HepG2 (cell line): Measurements from ENCODE around the gene CDH1. TPM values are rescaled to one million over a fixed set of nuclear protein-coding genes. Genes with fewer than 3 reads are reported as not detected.

ENCODE experiments used
- BCL3 ChIP-seq: sonication (generic); formaldehyde crosslinking; IDR thresholded peaks from 2 replicates; pipeline ENCODE4 v1.5.1; 2020; ENCODE audit warnings: mild to moderate bottlenecking, missing genetic modification reagents, moderate library complexity
- CENPT ChIP-seq: sonication (generic); formaldehyde crosslinking; IDR thresholded peaks from 2 replicates; pipeline ENCODE4 v1.8.0; 2022; ENCODE audit warnings: low read depth, mild to moderate bottlenecking, moderate library complexity, missing genetic modification reagents
- CHCHD3 ChIP-seq: sonication (generic); formaldehyde crosslinking; IDR thresholded peaks from 2 replicates; pipeline ENCODE4 v1.8.0; 2022; ENCODE audit warnings: mild to moderate bottlenecking, missing genetic modification reagents, moderate library complexity
- FOSL2 ChIP-seq: sonication (generic); formaldehyde crosslinking; IDR thresholded peaks from 2 replicates; pipeline ENCODE4 v1.4.0; 2020; ENCODE audit warnings: missing genetic modification reagents
- FOXP4 ChIP-seq: sonication (generic); formaldehyde crosslinking; IDR thresholded peaks from 2 replicates; pipeline ENCODE4 v1.4.0; 2020; ENCODE audit warnings: missing genetic modification reagents
- GABPB1 ChIP-seq: IDR thresholded peaks from 2 replicates; pipeline ENCODE4 v1.6.1; 2016; ENCODE audit warnings: mild to moderate bottlenecking, missing genetic modification reagents, moderate library complexity, missing compliant biosample characterization
- GMEB1 ChIP-seq: sonication (generic); formaldehyde crosslinking; IDR thresholded peaks from 2 replicates; pipeline ENCODE4 v1.5.1; 2020; ENCODE audit warnings: missing genetic modification reagents, mild to moderate bottlenecking, borderline replicate concordance
- KLF6 ChIP-seq: IDR thresholded peaks from 2 replicates; pipeline ENCODE4 v1.8.0; 2016; ENCODE audit warnings: missing biosample characterization, missing genetic modification reagents
- LCORL ChIP-seq, 2 experiments: fragments of 450-650 bp in 1 of 2; sonication (generic) in 1 of 2; formaldehyde crosslinking in 1 of 2; IDR thresholded peaks; 2 replicates each; pipeline versions ENCODE4 v1.5.0 to v1.6.1; 2017 to 2020; ENCODE audit warnings: antibody characterized with exemption in 1 of 2, missing genetic modification reagents in 1 of 2
- MED1 ChIP-seq: sonication (generic); formaldehyde crosslinking; IDR thresholded peaks from 2 replicates; pipeline ENCODE4 v1.4.0; 2020; ENCODE audit warnings: missing genetic modification reagents
- MIXL1 ChIP-seq: IDR thresholded peaks from 2 replicates; pipeline ENCODE4 v1.6.1; 2016
- MLX ChIP-seq: IDR thresholded peaks from 2 replicates; pipeline ENCODE4 v1.6.1; 2016
- NFE2 ChIP-seq: sonication (generic); formaldehyde crosslinking; IDR thresholded peaks from 2 replicates; pipeline ENCODE4 v1.4.0; 2020; ENCODE audit warnings: missing genetic modification reagents
- PCBP1 ChIP-seq: fragments of 200-400 bp; formaldehyde crosslinking; IDR thresholded peaks from 2 replicates; pipeline ENCODE4 v1.6.1; 2017; ENCODE audit warnings: mild to moderate bottlenecking, low read depth, low read length, borderline replicate concordance
- SIX4 ChIP-seq: sonication (generic); formaldehyde crosslinking; IDR thresholded peaks from 2 replicates; pipeline ENCODE4 v1.4.0; 2020; ENCODE audit warnings: missing genetic modification reagents
- SMC3 ChIP-seq: IDR thresholded peaks from 2 replicates; pipeline ENCODE4 v1.6.1; 2011; ENCODE audit warnings: low read length, improper control_type of control experiment
- SNAPC2 ChIP-seq: sonication (generic); formaldehyde crosslinking; IDR thresholded peaks from 2 replicates; pipeline ENCODE4 v1.8.1; 2022; ENCODE audit warnings: mild to moderate bottlenecking, missing genetic modification reagents
- STAT6 ChIP-seq: sonication (generic); formaldehyde crosslinking; IDR thresholded peaks from 2 replicates; pipeline ENCODE4 v1.4.0; 2020; ENCODE audit warnings: missing genetic modification reagents, mild to moderate bottlenecking, borderline replicate concordance
- TARDBP ChIP-seq: sonication (generic); formaldehyde crosslinking; IDR thresholded peaks from 2 replicates; pipeline ENCODE4 v1.8.0; 2022; ENCODE audit warnings: mild to moderate bottlenecking, missing genetic modification reagents
- ZNF230 ChIP-seq: sonication (generic); formaldehyde crosslinking; IDR thresholded peaks from 2 replicates; pipeline ENCODE4 v1.4.0; 2020; ENCODE audit warnings: mild to moderate bottlenecking, missing genetic modification reagents
- ZNF331 ChIP-seq: sonication (generic); formaldehyde crosslinking; IDR thresholded peaks from 2 replicates; pipeline ENCODE4 v1.4.0; 2020; ENCODE audit warnings: missing genetic modification reagents
- ZNF343 ChIP-seq: sonication (generic); formaldehyde crosslinking; IDR thresholded peaks from 2 replicates; pipeline ENCODE4 v1.4.0; 2020; ENCODE audit warnings: mild to moderate bottlenecking, missing genetic modification reagents
- polyA plus RNA-seq, 8 experiments: library from polyadenylated mRNA; depleted of rRNA in 3 of 8; stranded (reverse) in 7 of 8; unstranded in 1 of 8; fragments of >200 nt; fragmentation: Illumina TruSeq in 4 of 8; extraction: Trizol in 4 of 8; gene quantifications; 2 replicates each; pipeline versions ENCODE4 v1.2.1 to v1.2.3, GENCODE V29; 2011 to 2016; ENCODE audit warnings: low read depth in 4 of 8, missing spikeins in 1 of 8, mixed read lengths in 1 of 8; ENCODE audit not compliant: insufficient read depth in 1 of 8
- total RNA-seq, 5 experiments: library from RNA; depleted of rRNA; stranded (reverse); fragments of >200 nt; fragmentation: Illumina TruSeq; extraction: Trizol; gene quantifications; 2 replicates each; pipeline ENCODE4 v1.2.3, GENCODE V29; 2016; ENCODE audit warnings: low read depth in 1 of 5

The CDH1 gene
- total and polyA plus RNA-seq, 2 of the 13 experiments (the other 11 are each of a cell fraction or from before 2014, with no cell fraction given) = 0.95 to 9.8 TPM

- TF ChIP-seq STAT6 (CRISPR knock-in tag) = no peak
- peak; percentile 29; the same call in 1 of the 2 replicates for TF ChIP-seq FOXP4 (CRISPR knock-in tag)
- 0 out of 2 replicates have a peak, but pooled peaks have one; percentile 30 for TF ChIP-seq BCL3
- TF ChIP-seq PCBP1 = 0 out of 2 replicates have a peak, but pooled peaks have one; percentile 34
- peak; percentile 63 for TF ChIP-seq GABPB1 (CRISPR knock-in tag)
- TF ChIP-seq SMC3 = peak; percentile 65
- peak; percentile 47; the same call in 1 of the 2 replicates for TF ChIP-seq MLX (CRISPR knock-in tag)
- TF ChIP-seq KLF6 = no peak
- TF ChIP-seq CENPT (CRISPR knock-in tag) = no peak
- TF ChIP-seq NFE2 (CRISPR knock-in tag) = no peak
- TF ChIP-seq ZNF331 (CRISPR knock-in tag) = 0 out of 2 replicates have a peak, but pooled peaks have one; percentile 44
- no peak for TF ChIP-seq ZNF343
- TF ChIP-seq SIX4 = peak; percentile 21; the same call in 1 of the 2 replicates
- no peak for TF ChIP-seq LCORL (IDR thresholded peaks at IDR 0.05)
- TF ChIP-seq LCORL (CRISPR knock-in tag; IDR thresholded peaks at IDR 0.05) = peak; percentile 84
- peak; percentile 41; the same call in 1 of the 2 replicates for TF ChIP-seq TARDBP (CRISPR knock-in tag)
- TF ChIP-seq SNAPC2 (CRISPR knock-in tag) = no peak
- peak; percentile 25; the same call in 1 of the 2 replicates for TF ChIP-seq GMEB1 (CRISPR knock-in tag)
- peak; percentile 90 for TF ChIP-seq FOSL2 (CRISPR knock-in tag)
- 0 out of 2 replicates have a peak, but pooled peaks have one; percentile 73 for TF ChIP-seq CHCHD3 (CRISPR knock-in tag)
- no peak for TF ChIP-seq MIXL1 (CRISPR knock-in tag)
- no peak for TF ChIP-seq ZNF230 (CRISPR knock-in tag)
- TF ChIP-seq MED1 (CRISPR knock-in tag) = peak; percentile 63; the same call in 1 of the 2 replicates
These were observed 29.5 kb upstream of the CDH1 start (continued) for GRCh38 chr16:68707340-68708152.
